MM.1S (cell line): ENCODE results near the gene SSU72.
A peak's percentile ranks its signal among the peaks of the same experiment; 100 is the strongest.

ENCODE experiments used
- DNase-seq: peaks from one replicate; pipeline ENCODE4 v3.0.0-alpha.2; 2015
- H2AFZ ChIP-seq: fragments of 300-600 bp; sonication (generic); 2 replicates; pipeline ENCODE4 v1.6.0; 2016; ENCODE audit warnings: antibody characterized with exemption, low read length
- H3F3A ChIP-seq: fragments of 300-600 bp; sonication (generic); 2 replicates; pipeline ENCODE4 v1.6.1; 2016; ENCODE audit warnings: mild to moderate bottlenecking, antibody characterized with exemption, low read length, moderate library complexity, mixed read lengths; ENCODE audit not compliant: insufficient read depth
- H3K27ac ChIP-seq: fragments of 300-600 bp; sonication (generic); 2 replicates; pipeline ENCODE4 v1.5.1; 2016; ENCODE audit warnings: mild to moderate bottlenecking, low read length
- H3K27me3 ChIP-seq: fragments of 300-600 bp; sonication (generic); replicated peaks from 2 replicates; pipeline ENCODE4 v1.6.0; 2016; ENCODE audit warnings: low read length; ENCODE audit not compliant: insufficient read depth
- H3K36me3 ChIP-seq: fragments of 300-600 bp; sonication (generic); replicated peaks from 2 replicates; pipeline ENCODE4 v1.6.1; 2016; ENCODE audit warnings: mild to moderate bottlenecking, low read length, mixed read lengths; ENCODE audit not compliant: insufficient read depth
- H3K4me1 ChIP-seq: fragments of 300-600 bp; sonication (generic); 2 replicates; pipeline ENCODE4 v1.6.1; 2016; ENCODE audit warnings: low read length, mixed read lengths
- H3K4me2 ChIP-seq: fragments of 300-600 bp; sonication (generic); 2 replicates; pipeline ENCODE4 v1.6.0; 2016; ENCODE audit warnings: low read depth, low read length
- H3K4me3 ChIP-seq: fragments of 300-600 bp; sonication (generic); 2 replicates; pipeline ENCODE4 v1.5.1; 2016; ENCODE audit warnings: low read length, mixed read lengths
- H3K79me2 ChIP-seq: fragments of 300-600 bp; sonication (generic); 2 replicates; pipeline ENCODE4 v1.6.1; 2016; ENCODE audit warnings: mixed run types, low read length, mixed read lengths
- H3K9ac ChIP-seq: fragments of 300-600 bp; sonication (generic); 2 replicates; pipeline ENCODE4 v1.6.1; 2016; ENCODE audit warnings: low read length, mixed read lengths
- H3K9me2 ChIP-seq: fragments of 300-600 bp; sonication (generic); replicated peaks from 2 replicates; pipeline ENCODE4 v1.6.1; 2016; ENCODE audit warnings: mild to moderate bottlenecking, low read length, mixed read lengths; ENCODE audit not compliant: insufficient read depth
- H3K9me3 ChIP-seq: fragments of 300-600 bp; sonication (generic); replicated peaks from 2 replicates; pipeline ENCODE4 v1.6.1; 2016; ENCODE audit warnings: mild to moderate bottlenecking, low read length, mixed read lengths; ENCODE audit not compliant: insufficient read depth
- H4K20me1 ChIP-seq: fragments of 300-600 bp; sonication (generic); 2 replicates; pipeline ENCODE4 v1.6.1; 2016; ENCODE audit warnings: mild to moderate bottlenecking, low read length, moderate library complexity, mixed read lengths; ENCODE audit not compliant: insufficient read depth
- EZH2 ChIP-seq: fragments of 300-600 bp; sonication (generic); optimal IDR thresholded peaks from 2 replicates; pipeline ENCODE3; 2017; ENCODE audit warnings: low read depth, mild to moderate bottlenecking, antibody characterized with exemption, low read length, mixed read lengths
- EZH2phosphoT487 ChIP-seq: fragments of 300-600 bp; sonication (generic); IDR thresholded peaks from 2 replicates; pipeline ENCODE4 v1.6.1; 2018; ENCODE audit warnings: antibody characterized with exemption, low read length
- TF ChIP-seq, protein P1 (sequence below): fragments of 300-600 bp; sonication (generic); IDR thresholded peaks from 2 replicates; pipeline ENCODE4 v1.5.1; 2016; ENCODE audit warnings: antibody characterized with exemption, low read length, mixed read lengths

The SSU72 gene

DNA sequence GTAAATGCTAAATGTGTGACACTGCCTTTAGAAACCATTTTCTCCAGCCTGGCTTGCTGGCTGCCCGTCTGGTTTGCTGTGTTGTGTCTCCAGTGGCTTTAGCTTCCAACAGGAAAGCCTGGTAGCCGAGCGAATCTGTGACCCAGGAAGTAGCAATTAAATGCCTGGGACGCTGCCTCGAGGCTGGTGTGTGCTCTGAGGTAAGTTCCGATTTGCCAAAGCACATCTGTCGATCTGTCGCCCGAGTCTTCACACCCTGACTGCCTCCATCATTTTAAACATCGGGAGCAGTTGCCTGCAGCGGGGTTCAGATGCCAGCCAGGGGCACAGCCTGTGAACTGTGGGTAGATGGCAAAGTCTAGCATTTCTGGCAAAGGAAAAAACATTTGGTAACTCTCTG, 42.9 kb upstream of the SSU72 start:
- Histone ChIP-seq H3K9me2 (no peaks in the 10 kb centered on the region), H3K9ac (no peak overlapping the region), H3K79me2 (peaks cover 23% of the 10 kb centered on the region), H3F3A (peaks cover 3% of the 10 kb centered on the region; the same call in 1 of the 2 replicates), H2AFZ (no peak overlapping the region), H3K27me3 (no peaks in the 10 kb centered on the region), H3K9me3 (no peaks in the 10 kb centered on the region), H3K4me3 (no peak overlapping the region), H3K4me1 (peaks cover 3% of the 10 kb centered on the region; the same call in 1 of the 2 replicates), H3K4me2 (no peak overlapping the region), H3K36me3 (no peaks in the 10 kb centered on the region), H3K27ac (no peak overlapping the region), H4K20me1 (no peaks in the 10 kb centered on the region)
- TF ChIP-seq EZH2phosphoT487 (no peak), EZH2 (no peak)
- TF ChIP-seq, protein P1, sequence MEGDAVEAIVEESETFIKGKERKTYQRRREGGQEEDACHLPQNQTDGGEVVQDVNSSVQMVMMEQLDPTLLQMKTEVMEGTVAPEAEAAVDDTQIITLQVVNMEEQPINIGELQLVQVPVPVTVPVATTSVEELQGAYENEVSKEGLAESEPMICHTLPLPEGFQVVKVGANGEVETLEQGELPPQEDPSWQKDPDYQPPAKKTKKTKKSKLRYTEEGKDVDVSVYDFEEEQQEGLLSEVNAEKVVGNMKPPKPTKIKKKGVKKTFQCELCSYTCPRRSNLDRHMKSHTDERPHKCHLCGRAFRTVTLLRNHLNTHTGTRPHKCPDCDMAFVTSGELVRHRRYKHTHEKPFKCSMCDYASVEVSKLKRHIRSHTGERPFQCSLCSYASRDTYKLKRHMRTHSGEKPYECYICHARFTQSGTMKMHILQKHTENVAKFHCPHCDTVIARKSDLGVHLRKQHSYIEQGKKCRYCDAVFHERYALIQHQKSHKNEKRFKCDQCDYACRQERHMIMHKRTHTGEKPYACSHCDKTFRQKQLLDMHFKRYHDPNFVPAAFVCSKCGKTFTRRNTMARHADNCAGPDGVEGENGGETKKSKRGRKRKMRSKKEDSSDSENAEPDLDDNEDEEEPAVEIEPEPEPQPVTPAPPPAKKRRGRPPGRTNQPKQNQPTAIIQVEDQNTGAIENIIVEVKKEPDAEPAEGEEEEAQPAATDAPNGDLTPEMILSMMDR, result no peak
- DNase-seq, result no peak

DNA sequence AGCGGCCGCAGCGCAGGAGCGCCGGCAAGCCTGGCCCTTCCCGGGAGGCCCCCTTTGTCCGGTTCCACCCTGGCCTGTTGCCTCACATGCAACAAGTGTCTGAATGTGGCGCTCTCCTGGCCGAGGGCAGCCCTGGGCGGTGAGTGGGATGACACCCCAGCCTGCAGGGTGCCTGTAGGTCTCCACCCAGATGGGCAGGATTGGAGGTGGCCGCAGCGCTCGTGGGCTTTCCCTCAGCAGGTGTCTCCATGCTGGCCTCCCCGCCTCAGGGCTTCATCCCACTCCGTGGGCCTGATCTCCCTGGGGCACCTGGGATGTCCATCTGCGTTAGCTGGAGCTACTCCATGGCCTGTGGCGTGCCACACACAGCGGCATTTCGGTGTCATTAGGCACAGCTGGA, 42.2 kb upstream of the SSU72 start:
- peaks cover 3% of the 10 kb centered on the region; the same call in 1 of the 2 replicates for H3K4me1 ChIP-seq
- no peaks in the 10 kb centered on the region for H3K27me3 ChIP-seq
- TF ChIP-seq, protein P1, result no peak
- TF ChIP-seq EZH2phosphoT487 (no peak), EZH2 (no peak)
- H3K9me3 ChIP-seq, result no peaks in the 10 kb centered on the region
- H3F3A ChIP-seq, result peaks cover 3% of the 10 kb centered on the region; the same call in 1 of the 2 replicates
- no peak overlapping the region for H3K9ac ChIP-seq
- peaks cover 23% of the 10 kb centered on the region for H3K79me2 ChIP-seq
- no peak for DNase-seq
- no peaks in the 10 kb centered on the region for H3K36me3 ChIP-seq
- peak overlapping the region; percentile 97 for H3K4me2 ChIP-seq
- no peaks in the 10 kb centered on the region for H4K20me1 ChIP-seq
- no peak overlapping the region for H2AFZ ChIP-seq
- no peak overlapping the region for H3K27ac ChIP-seq
- H3K4me3 ChIP-seq, result peak overlapping the region; percentile 87
- H3K9me2 ChIP-seq, result no peaks in the 10 kb centered on the region

DNA sequence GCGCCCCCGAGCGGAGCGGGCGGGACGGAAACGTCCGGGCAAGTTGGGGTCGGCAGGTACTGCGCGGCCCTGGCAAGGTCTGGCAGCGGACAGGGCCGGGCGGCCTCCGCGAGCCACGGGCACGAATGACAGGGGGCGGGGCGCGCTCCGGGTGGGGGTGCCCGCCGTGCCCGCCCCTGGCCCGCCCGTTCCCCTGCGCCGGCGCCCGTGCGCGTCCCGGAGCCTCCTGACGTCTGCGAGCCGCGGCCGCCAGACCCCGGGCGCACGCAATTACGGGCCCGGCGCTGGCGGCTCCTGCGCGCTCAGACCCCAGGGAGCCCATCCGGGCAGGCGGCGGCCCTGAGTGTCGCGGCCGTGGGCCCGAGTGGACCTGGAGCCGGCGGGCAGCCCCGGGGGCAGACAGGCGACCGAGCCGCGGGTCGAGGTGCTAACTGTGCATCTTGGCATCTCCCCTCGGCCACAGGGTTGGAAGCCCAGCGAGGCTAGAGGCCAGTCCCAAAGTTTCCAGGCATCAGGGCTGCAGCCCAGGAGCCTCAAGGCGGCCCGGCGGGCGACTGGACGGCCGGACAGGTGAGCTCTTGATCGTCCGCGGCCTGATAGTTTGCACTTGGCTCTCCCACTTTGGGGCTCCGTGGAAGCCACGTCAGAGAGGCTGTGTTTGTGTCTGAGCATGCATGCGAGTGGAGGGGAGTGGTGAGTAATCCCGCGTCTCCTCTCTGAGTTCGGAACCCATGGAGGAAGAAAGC, 41.6 kb upstream of the SSU72 start:
- Histone ChIP-seq H3K9me2 (no peaks in the 10 kb centered on the region), H3K36me3 (no peaks in the 10 kb centered on the region), H3K79me2 (peaks cover 23% of the 10 kb centered on the region), H3K9ac (peak overlapping the region; percentile 100), H3K9me3 (no peaks in the 10 kb centered on the region), H3K4me1 (peaks cover 3% of the 10 kb centered on the region; the same call in 1 of the 2 replicates), H3K27me3 (no peaks in the 10 kb centered on the region), H3K27ac (no peak overlapping the region), H4K20me1 (no peaks in the 10 kb centered on the region), H3K4me2 (peak overlapping the region; percentile 97), H3K4me3 (peak overlapping the region; percentile 87), H3F3A (peaks cover 3% of the 10 kb centered on the region; the same call in 1 of the 2 replicates), H2AFZ (peak overlapping the region; percentile 45; the same call in 1 of the 2 replicates)
- no peak for TF ChIP-seq EZH2phosphoT487
- TF ChIP-seq, protein P1, result no peak
- no peak for TF ChIP-seq EZH2
- peak; percentile 46 for DNase-seq
